KBM-7 (cell line): ENCODE data around the gene IFIT2.
"Not testable (repeated sequence)": the region's sequence is repeated elsewhere in the genome, so short reads cannot be mapped to it uniquely, and the experiment has no call there.

Experiments
- DNase-seq: peaks from one replicate; pipeline ENCODE4 v3.0.0-alpha.2; 2015
- in situ Hi-C: fragments of 300-500 bp; cut with MboI; formaldehyde crosslinking; loops from 2 replicates; pipeline ENCODE4 v1.14.3; 2020; ENCODE audit warnings: low sequenced_read_pairs, low pct_unique_long_range_greater_than_20kb, mixed read lengths

Gene IFIT2

DNA sequence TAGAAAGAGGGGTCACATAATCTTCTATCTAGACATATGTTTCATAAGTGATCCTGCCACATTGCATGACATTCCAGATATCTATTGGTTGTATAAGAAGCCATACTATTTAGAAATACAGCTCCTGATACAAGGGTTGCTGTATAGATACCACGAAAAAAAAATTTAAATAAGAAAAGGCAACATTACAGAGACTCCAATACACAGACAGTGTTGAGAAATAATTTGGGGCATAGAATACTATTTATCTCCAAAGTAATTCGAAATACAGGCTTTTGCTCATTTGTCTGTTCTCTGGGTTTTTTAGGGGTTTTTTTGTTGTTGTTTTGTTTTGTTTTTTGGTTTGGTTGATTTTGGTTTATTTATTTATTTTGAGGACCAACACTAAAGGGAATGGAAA is 2.6 kb downstream of the IFIT2 start:
- DNase-seq: no peak

GRCh38 chr10:89304925-89305324 is 3.1 kb downstream of the IFIT2 start:
- in situ Hi-C loops: no loop called here
- DNase-seq: no peak

More for the DNA sequence above, 2.6 kb downstream of the IFIT2 start:
- in situ Hi-C loops: no loop called here

DNA sequence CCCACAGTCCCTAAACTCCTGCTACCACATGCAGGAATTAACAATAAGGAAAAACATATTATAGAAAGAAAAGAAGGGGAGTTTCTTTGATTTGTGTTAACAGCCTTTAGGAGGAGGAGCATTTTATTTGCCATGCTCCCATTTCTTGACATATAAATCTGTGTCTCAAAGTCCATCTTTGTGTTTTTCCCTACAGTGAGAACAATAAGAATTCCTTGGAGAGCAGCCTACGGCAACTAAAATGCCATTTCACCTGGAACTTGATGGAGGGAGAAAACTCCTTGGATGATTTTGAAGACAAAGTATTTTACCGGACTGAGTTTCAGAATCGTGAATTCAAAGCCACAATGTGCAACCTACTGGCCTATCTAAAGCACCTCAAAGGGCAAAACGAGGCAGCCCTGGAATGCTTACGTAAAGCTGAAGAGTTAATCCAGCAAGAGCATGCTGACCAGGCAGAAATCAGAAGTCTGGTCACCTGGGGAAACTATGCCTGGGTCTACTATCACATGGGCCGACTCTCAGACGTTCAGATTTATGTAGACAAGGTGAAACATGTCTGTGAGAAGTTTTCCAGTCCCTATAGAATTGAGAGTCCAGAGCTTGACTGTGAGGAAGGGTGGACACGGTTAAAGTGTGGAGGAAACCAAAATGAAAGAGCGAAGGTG is 4.1 kb downstream of the IFIT2 start:
- in situ Hi-C loops: no loop called here
- DNase-seq: no peak

- in situ Hi-C loops: no loop called here
- no peak for DNase-seq
Observed at GRCh38 chr10:89306434-89307268, 4.8 kb downstream of the IFIT2 start.

DNA sequence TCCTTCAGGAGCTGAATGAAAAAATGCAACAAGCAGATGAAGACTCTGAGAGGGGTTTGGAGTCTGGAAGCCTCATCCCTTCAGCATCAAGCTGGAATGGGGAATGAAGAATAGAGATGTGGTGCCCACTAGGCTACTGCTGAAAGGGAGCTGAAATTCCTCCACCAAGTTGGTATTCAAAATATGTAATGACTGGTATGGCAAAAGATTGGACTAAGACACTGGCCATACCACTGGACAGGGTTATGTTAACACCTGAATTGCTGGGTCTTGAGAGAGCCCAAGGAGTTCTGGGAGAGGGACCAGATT is 5.4 kb downstream of the IFIT2 start:
- no peak for DNase-seq
- in situ Hi-C loops: no loop called here

DNA sequence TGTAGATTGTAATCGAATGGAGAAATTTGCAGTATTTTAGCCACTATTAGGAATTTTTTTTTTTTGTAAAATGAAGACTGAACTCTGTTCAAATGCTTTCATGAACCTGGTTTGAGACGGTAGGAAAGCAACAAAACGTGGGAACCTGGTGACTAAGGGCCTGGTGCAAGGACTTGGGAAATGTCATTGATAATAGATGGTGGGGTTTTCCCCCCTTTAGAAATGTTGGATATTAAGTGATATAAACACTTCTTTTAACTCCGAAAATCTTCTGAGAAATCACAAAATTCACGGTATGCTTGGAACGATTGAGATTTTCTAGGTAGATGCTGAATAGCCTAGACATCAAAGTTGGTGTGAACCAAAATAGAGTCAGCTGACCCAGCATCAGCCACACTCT is 6.4 kb downstream of the IFIT2 start:
- in situ Hi-C loops: no loop called here

DNA sequence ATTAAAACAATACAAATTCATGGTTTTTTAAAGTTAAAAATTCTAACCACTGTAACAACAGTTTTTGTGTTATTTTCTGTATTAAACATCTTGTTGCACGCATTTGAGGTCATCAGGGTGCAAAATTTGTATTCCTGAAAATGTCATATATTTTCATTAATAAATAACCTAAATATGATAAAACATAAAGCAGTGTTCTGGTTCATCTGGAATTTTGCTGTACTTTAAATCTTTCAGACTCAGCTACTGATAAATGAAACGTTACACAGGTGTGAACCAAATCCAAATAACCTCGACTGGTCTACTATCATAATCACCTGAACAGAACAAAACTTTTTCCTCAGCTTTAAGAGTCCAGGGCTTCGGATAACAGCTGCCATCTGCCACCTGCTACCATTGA is 6.9 kb downstream of the IFIT2 start:
- in situ Hi-C loops: no loop called here
- DNase-seq: no peak

More for the DNA sequence above, 6.4 kb downstream of the IFIT2 start:
- no peak for DNase-seq

GRCh38 chr10:89309156-89310055 is 7.6 kb downstream of the IFIT2 start:
- in situ Hi-C loops: no loop called here
- no peak for DNase-seq

DNA sequence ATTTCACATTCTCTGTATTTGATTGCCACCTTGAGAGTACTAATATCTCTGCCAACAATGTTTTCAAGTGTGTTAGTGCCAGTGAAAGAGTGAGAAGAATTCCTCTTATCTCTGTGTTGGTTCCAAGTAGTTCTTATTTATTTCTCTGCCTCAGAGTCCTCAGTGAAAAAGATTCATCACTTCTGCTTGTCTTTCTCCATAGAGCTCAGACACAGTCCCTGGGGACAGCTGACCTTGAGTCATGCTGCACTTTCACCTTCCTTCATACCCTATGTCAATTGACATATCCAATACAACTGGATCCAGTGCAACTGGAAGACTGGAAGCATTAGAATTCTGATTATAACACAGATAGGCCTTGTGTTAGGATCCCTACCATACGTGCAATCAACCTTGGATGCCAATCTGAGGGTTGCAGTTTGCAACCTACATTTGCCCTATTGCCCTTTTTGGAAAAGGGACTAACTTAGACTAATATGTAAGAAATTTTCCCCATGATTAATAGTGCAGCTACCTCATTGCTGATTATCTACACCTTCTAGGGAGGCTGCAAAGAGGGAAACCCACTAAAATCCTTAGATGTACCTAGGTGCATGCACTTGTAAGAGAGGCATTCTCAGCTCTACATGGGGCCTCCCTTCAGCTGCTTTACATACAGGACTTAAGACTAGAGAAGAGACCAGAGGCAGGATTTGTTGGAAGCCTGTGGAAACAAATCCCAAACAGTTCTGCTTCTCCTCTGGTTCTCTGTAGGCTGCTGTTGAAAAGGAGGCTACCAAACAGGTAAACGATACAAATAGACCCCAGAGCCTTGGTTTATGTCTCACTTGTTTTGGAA is 8.4 kb downstream of the IFIT2 start:
- in situ Hi-C loops: no loop called here
- no peak for DNase-seq

GRCh38 chr10:89312973-89313372 is 11.1 kb downstream of the IFIT2 start:
- DNase-seq: no peak
- in situ Hi-C loops: no loop called here

DNA sequence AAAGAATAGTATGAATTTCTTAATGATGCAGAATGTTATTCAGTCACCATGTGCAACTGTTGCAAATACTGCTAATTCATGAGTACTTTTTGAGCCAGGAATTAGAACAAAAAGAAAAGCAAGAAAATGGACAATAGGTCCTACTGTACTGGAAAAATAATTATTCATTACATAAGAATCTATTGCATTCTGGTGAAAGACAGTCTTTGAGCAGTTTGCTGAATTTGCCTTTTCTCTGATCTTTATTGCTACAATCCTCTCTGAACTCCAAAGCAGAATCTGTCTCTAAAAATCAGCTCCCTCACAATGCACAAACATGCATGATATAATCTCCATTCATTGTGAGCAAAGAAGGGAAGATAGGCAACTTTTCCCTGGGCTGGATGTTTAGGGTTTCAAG is 12.8 kb downstream of the IFIT2 start:
- no peak for DNase-seq
- in situ Hi-C loops: no loop called here

DNA sequence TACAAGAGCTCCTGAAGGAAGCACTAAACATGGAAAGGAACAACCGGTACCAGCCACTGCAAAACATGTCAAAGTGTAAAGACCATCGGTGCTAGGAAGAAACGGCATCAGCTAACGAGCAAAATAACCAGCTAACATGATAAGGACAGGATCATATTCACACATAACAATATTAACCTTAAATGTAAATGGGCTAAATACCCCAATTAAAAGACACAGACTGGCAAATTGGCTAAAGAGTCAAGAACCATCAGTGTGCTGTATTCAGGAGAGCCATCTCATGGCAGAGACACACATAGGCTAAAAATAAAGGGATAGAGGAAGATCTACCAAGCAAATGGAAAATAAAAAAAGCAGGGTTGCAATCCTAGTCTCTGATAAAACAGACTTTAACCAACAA is 16.2 kb downstream of the IFIT2 start:
- DNase-seq, in situ Hi-C loops: not testable (repeated sequence)

DNA sequence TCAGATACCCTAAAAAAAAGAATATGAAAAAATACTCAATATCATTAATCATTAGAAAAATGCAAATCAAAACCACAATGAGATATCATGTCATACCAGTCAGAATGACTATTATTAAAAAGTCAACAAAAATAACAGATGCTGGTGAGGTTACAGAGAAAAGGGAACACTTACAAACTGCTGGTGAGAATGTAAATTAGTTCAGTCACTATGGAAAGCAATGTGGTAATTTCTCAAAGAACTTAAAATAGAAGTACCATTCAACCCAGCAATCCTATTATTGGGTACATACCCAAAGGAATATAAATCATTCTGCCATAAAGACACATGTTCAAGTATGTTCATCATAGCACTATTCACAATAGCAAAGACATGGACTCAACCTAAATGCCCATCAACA is 23.2 kb downstream of the IFIT2 start:
- in situ Hi-C loops, DNase-seq: not testable (repeated sequence)

DNA sequence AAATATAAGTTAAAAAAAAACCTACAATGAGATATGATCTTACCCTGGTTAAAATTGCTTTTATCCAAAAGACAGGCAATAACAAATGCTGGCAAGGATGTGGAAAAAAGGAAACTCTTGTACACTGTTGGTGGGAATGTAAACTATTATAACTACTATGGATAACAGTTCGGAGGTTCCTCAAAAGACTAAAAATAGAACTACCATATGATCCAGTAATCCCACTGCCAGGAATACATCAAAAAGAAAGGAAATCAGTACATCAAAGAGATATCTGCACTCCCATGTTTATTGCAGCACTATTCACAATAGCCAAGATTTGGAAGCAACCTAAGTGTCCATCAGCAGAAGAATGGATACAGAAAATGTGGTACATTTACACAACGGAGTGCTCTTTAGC is 24.0 kb downstream of the IFIT2 start:
- in situ Hi-C loops: not testable (repeated sequence)

GRCh38 chr10:89327803-89328441 is 26.1 kb downstream of the IFIT2 start, which contains the start of gene IFIT3:
Gene IFIT3 (plus strand): TSS chr10:89327997. CDS start chr10:89328074, 77 bp downstream.
- DNase-seq: peak; percentile 84
- in situ Hi-C loops: no loop called here

More for the DNA sequence above, 24.0 kb downstream of the IFIT2 start:
- DNase-seq: not testable (repeated sequence)

DNA sequence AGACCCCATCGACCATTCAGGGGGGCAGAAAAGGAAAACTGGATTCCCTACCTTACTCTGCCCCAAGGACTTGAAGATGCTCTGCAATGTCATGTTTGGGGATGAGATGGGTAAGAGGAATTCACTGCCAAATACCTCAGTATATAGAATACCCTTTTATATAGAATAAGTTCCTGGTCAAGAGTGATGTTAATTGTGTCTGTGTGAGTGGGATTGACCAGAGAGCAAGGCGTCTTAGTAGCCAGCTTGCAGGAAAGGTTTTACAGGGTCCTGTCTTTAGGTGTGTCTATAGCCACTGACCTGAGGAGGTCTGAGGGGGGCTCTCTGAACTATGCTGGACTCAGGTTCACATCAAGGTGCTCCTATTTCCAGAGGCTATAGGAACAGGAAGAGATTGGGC is 27.3 kb downstream of the IFIT2 start:
- no peak for DNase-seq
- in situ Hi-C loops: no loop called here

DNA sequence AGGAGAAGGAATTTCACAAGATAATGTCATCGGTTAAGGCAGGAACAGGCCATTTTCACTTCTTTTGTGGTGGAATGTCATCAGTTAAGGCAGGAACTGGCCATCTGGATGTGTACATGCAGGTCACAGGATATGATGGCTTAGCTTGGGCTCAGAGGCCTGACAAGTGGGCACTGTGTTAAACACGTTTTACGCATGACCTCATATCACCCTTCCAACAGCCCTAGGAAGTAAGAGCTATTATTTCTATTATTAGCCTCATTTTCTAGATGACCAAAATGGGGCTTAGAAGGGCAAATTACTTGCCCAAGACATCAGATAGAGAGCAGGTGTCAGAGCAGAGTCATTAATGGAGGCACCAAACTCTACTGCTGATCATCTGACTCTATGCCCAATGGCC is 28.2 kb downstream of the IFIT2 start:
- in situ Hi-C loops, DNase-seq: not testable (repeated sequence)

- in situ Hi-C loops: no loop called here
- no peak for DNase-seq
Observed at GRCh38 chr10:89330537-89331212, 28.8 kb downstream of the IFIT2 start.
